SK-N-SH (cell line): ENCODE measurements around the gene ELOVL6. TPM values are rescaled to one million over a fixed set of nuclear protein-coding genes. Genes with fewer than 3 reads are reported as not detected.

Experiments
- CTCF ChIA-PET: fragments of 300-600, 350-600 bp; formaldehyde crosslinking; extraction: SDS; loops from one replicate; lab custom pipeline; 2021; lab: Yijun Ruan, JAX
- POLR2A ChIA-PET: fragments of 350-600 bp; sonication (Branson Sonifier 250); formaldehyde crosslinking; extraction: SDS; loops from one replicate; lab custom pipeline; 2020; ENCODE audit warnings: antibody characterized with exemption, inconsistent platforms; lab: Yijun Ruan, JAX
- DNase-seq: peaks from one replicate; pipeline ENCODE4 v3.0.0; 2012
- H2AFZ ChIP-seq: fragments of 200-600 bp; sonication (generic); 2 replicates; pipeline ENCODE4 v1.8.1; 2016; ENCODE audit warnings: antibody characterized with exemption, mild to moderate bottlenecking, low read depth
- H3F3A ChIP-seq: fragments of 200-600 bp; sonication (generic); replicated peaks from 2 replicates; pipeline ENCODE3; 2016; ENCODE audit warnings: antibody characterized with exemption, mild to moderate bottlenecking; ENCODE audit not compliant: insufficient read depth
- H3K27ac ChIP-seq, 2 experiments: fragments of 200-500 bp in 1 of 2; fragments of 200-600 bp in 1 of 2; sonication (Bioruptor generic) in 1 of 2; sonication (generic), shearing (Covaris generic) in 1 of 2; 2 replicates each; pipeline versions ENCODE4 v1.5.1 to v1.6.1; 2014 to 2016; ENCODE audit warnings: low read depth in 2 of 2, inconsistent platforms in 1 of 2, low read length in 1 of 2, mild to moderate bottlenecking in 1 of 2, mixed read lengths in 1 of 2
- H3K27me3 ChIP-seq: fragments of 200-600 bp; sonication (generic), shearing (Covaris generic); 2 replicates; pipeline ENCODE4 v1.6.1; 2016; ENCODE audit warnings: mixed run types; ENCODE audit not compliant: insufficient read depth
- H3K36me3 ChIP-seq, 2 experiments: fragments of 200-500 bp in 1 of 2; fragments of 200-600 bp in 1 of 2; sonication (Bioruptor generic) in 1 of 2; sonication (generic) in 1 of 2; replicated peaks in 1 of 2; 2 replicates each; pipeline versions ENCODE3 to v1.5.1; 2014 to 2016; ENCODE audit warnings: low read length in 1 of 2, mild to moderate bottlenecking in 1 of 2; ENCODE audit not compliant: insufficient read depth in 2 of 2, control insufficient read depth in 1 of 2
- H3K4me1 ChIP-seq, 2 experiments: fragments of 200-500 bp in 1 of 2; fragments of 200-600 bp in 1 of 2; sonication (Bioruptor generic) in 1 of 2; sonication (generic), shearing (Covaris generic) in 1 of 2; 2 replicates each; pipeline versions ENCODE4 v1.5.1 to v1.6.1; 2014 to 2016; ENCODE audit warnings: low read depth in 1 of 2, low read length in 1 of 2, mixed run types in 1 of 2; ENCODE audit not compliant: insufficient read depth in 2 of 2, control insufficient read depth in 1 of 2
- H3K4me2 ChIP-seq: fragments of 200-600 bp; sonication (generic), shearing (Covaris generic); 2 replicates; pipeline ENCODE4 v1.6.1; 2017; ENCODE audit warnings: mixed run types
- H3K4me3 ChIP-seq, 2 experiments: fragments of 200-500 bp in 1 of 2; fragments of 200-600 bp in 1 of 2; sonication (Bioruptor generic) in 1 of 2; sonication (generic), shearing (Covaris generic) in 1 of 2; 2 replicates each; pipeline versions ENCODE4 v1.5.1 to v1.8.1; 2014 to 2016; ENCODE audit warnings: low read depth in 2 of 2, inconsistent platforms in 1 of 2, low read length in 1 of 2, mild to moderate bottlenecking in 1 of 2, mixed read lengths in 1 of 2, moderate library complexity in 1 of 2
- H3K79me2 ChIP-seq: fragments of 200-600 bp; sonication (generic); 2 replicates; pipeline ENCODE4 v1.8.1; 2017; ENCODE audit warnings: mild to moderate bottlenecking; ENCODE audit not compliant: insufficient read depth
- H3K9ac ChIP-seq: fragments of 200-600 bp; sonication (generic); 2 replicates; pipeline ENCODE4 v1.6.1; 2017; ENCODE audit warnings: mixed run types
- H3K9me2 ChIP-seq: fragments of 200-600 bp; sonication (generic); 2 replicates; pipeline ENCODE4 v1.6.1; 2017; ENCODE audit warnings: mixed run types
- H3K9me3 ChIP-seq: fragments of 200-600 bp; sonication (generic); 2 replicates; pipeline ENCODE4 v1.6.1; 2017; ENCODE audit warnings: mixed run types, mild to moderate bottlenecking, moderate library complexity
- H4K20me1 ChIP-seq: fragments of 200-600 bp; sonication (generic); 2 replicates; pipeline ENCODE4 v1.6.1; 2017; ENCODE audit warnings: mild to moderate bottlenecking, mixed run types; ENCODE audit not compliant: insufficient read depth
- GABPA ChIP-seq: IDR thresholded peaks from 2 replicates; pipeline ENCODE4 v1.4.0; 2012; ENCODE audit warnings: low read depth, mild to moderate bottlenecking
- GATA2 ChIP-seq: sonication (generic); formaldehyde crosslinking; IDR thresholded peaks from 2 replicates; pipeline ENCODE4 v1.5.0; 2020; ENCODE audit warnings: mild to moderate bottlenecking, missing genetic modification reagents
- IRF3 ChIP-seq: fragments of 150-350 bp; IDR thresholded peaks from 2 replicates; pipeline ENCODE4 v1.6.1; 2016; ENCODE audit warnings: mild to moderate bottlenecking, low read depth, low read length
- MAX ChIP-seq: IDR thresholded peaks from 2 replicates; pipeline ENCODE4 v1.4.0; 2012; ENCODE audit warnings: low read depth
- MEF2A ChIP-seq: IDR thresholded peaks from 2 replicates; pipeline ENCODE4 v1.4.0; 2012; ENCODE audit warnings: low read depth, borderline replicate concordance
- MXI1 ChIP-seq: IDR thresholded peaks from 2 replicates; pipeline ENCODE4 v1.6.1; 2012; ENCODE audit warnings: mild to moderate bottlenecking, low read depth, low read length, improper control_type of control experiment
- NFIC ChIP-seq: IDR thresholded peaks from 2 replicates; pipeline ENCODE4 v1.4.0; 2012; ENCODE audit warnings: borderline replicate concordance
- RFX5 ChIP-seq: IDR thresholded peaks from 2 replicates; pipeline ENCODE4 v1.6.1; 2012; ENCODE audit warnings: mild to moderate bottlenecking, improper control_type of control experiment, low read length
- SIN3A ChIP-seq: IDR thresholded peaks from 2 replicates; pipeline ENCODE4 v1.6.1; 2012; ENCODE audit warnings: low read depth, mild to moderate bottlenecking, low read length, moderate library complexity, borderline replicate concordance
- TAF1 ChIP-seq: IDR thresholded peaks from 2 replicates; pipeline ENCODE4 v1.6.1; 2012; ENCODE audit warnings: low read depth, mild to moderate bottlenecking, low read length, moderate library complexity, borderline replicate concordance
- TEAD4 ChIP-seq: IDR thresholded peaks from 2 replicates; pipeline ENCODE4 v1.4.0; 2012; ENCODE audit warnings: mild to moderate bottlenecking, borderline replicate concordance; ENCODE audit not compliant: insufficient read depth
- YY1 ChIP-seq: IDR thresholded peaks from 2 replicates; pipeline ENCODE4 v1.4.0; 2012; ENCODE audit warnings: low read depth, mild to moderate bottlenecking
- ZBTB33 ChIP-seq: IDR thresholded peaks from 2 replicates; pipeline ENCODE4 v1.4.0; 2012; ENCODE audit warnings: low read depth, borderline replicate concordance
- WGBS: methylation state at CpG from one replicate; pipeline ENCODE4 v1.1.6; 2017; ENCODE audit warnings: low lambda C conversion rate; 5-methylcytosine and 5-hydroxymethylcytosine counted together
- polyA plus RNA-seq, 3 experiments: library from polyadenylated mRNA; depleted of rRNA; stranded (reverse); fragments of >200 nt; gene quantifications; 2 replicates each; pipeline ENCODE4 v1.2.3, GENCODE V29; 2012
- TF ChIP-seq, protein P1 (sequence below): IDR thresholded peaks from 2 replicates; pipeline ENCODE4 v1.4.0; 2012; ENCODE audit warnings: low read depth, borderline replicate concordance
- TF ChIP-seq, protein P2 (sequence below): IDR thresholded peaks from 2 replicates; pipeline ENCODE4; 2012
- TF ChIP-seq, protein P3 (sequence below): fragments of 150-350 bp; IDR thresholded peaks from 2 replicates; pipeline ENCODE4 v1.6.1; 2017; ENCODE audit warnings: antibody characterized with exemption, low read length, low read depth, borderline replicate concordance

The ELOVL6 gene
- polyA plus RNA-seq, 1 of the 3 experiments (the other 2 are of a cell fraction), result 9.0 TPM

GRCh38 chr4:110231869-110232268 is 33.5 kb upstream of the ELOVL6 start:
- DNase-seq, result no peak
- no peaks in the 10 kb centered on the region for H4K20me1 ChIP-seq
- no peaks in the 10 kb centered on the region for H3K27me3 ChIP-seq
- H3K4me2 ChIP-seq, result no peak overlapping the region
- WGBS, result 60% methylated on average over 4 of the region's 4 CpGs
- H3F3A ChIP-seq, result peaks cover 2% of the 10 kb centered on the region
- H3K9ac ChIP-seq, result no peak overlapping the region
- no peaks in the 10 kb centered on the region for H3K9me2 ChIP-seq
- H2AFZ ChIP-seq, result no peak overlapping the region
- no peaks in the 10 kb centered on the region for H3K36me3 ChIP-seq
- no peaks in the 10 kb centered on the region for H3K4me1 ChIP-seq
- no peak overlapping the region for H3K27ac ChIP-seq
- no peaks in the 10 kb centered on the region for H3K79me2 ChIP-seq
- POLR2A ChIA-PET, result no interaction called here
- no peak for TF ChIP-seq MEF2A
- H3K9me3 ChIP-seq, result no peaks in the 10 kb centered on the region
- CTCF ChIA-PET, result no interaction called here
- no peak overlapping the region for H3K4me3 ChIP-seq

DNA sequence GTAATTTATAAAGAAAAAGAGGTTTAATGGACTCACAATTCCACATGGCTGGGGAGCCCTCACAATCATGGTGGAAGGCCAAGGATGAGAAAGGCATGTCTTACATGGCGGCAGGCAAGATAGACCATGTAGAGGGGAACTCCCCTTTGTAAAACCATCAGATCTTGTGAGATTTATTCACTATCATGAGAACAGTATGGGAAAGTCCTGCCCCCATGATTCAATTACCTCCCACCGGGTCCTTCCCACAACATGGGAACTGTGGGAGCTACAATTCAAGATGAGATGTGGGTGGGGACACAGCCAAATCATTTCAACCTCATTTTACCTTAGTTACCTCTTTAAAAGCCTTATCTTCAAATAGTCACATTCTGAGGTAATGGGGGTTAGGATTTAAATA is 30.9 kb upstream of the ELOVL6 start:
- no peak for DNase-seq
- Histone ChIP-seq H3K9me3 (no peaks in the 10 kb centered on the region), H4K20me1 (no peaks in the 10 kb centered on the region), H3K27me3 (no peaks in the 10 kb centered on the region), H3K4me3 (no peak overlapping the region), H3K79me2 (no peaks in the 10 kb centered on the region), H2AFZ (no peak overlapping the region), H3F3A (peaks cover 2% of the 10 kb centered on the region), H3K4me1 (no peaks in the 10 kb centered on the region), H3K27ac (no peak overlapping the region), H3K36me3 (no peaks in the 10 kb centered on the region), H3K4me2 (no peak overlapping the region), H3K9me2 (no peaks in the 10 kb centered on the region), H3K9ac (no peak overlapping the region)
- ChIA-PET CTCF (no interaction called here), POLR2A (no interaction called here)
- 53% methylated on average over 2 of the region's 2 CpGs for WGBS
- TF ChIP-seq GATA2 (CRISPR knock-in tag), result no peak
- no peak for TF ChIP-seq MEF2A
- no peak for TF ChIP-seq YY1
- no peak for TF ChIP-seq IRF3
- TF ChIP-seq MXI1, result no peak

DNA sequence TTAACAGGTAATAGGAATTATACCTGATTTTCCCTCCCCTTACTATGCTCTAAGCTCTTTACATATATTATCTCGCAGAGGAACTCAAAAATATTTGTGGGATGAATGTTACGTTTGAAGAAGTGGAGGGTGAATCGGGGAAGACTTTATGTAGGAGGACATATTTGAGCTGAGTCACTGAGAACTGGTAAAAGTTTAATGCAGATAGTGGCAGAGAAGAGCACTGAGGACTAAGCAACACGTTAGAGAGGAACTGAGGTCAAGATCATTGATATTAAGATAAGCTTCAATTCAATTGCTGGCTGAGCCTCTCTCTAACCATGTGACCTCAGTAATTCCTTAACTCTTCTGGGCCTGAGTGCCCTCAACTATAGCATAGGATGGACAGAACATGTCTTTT is 26.4 kb upstream of the ELOVL6 start:
- Histone ChIP-seq H3K79me2 (no peaks in the 10 kb centered on the region), H3K27me3 (no peaks in the 10 kb centered on the region), H2AFZ (no peak overlapping the region), H3K9me3 (no peaks in the 10 kb centered on the region), H3F3A (no peaks in the 10 kb centered on the region), H3K9me2 (no peaks in the 10 kb centered on the region), H3K4me1 (no peaks in the 10 kb centered on the region), H3K36me3 (no peaks in the 10 kb centered on the region), H3K9ac (no peak overlapping the region), H4K20me1 (no peaks in the 10 kb centered on the region), H3K27ac (no peak overlapping the region), H3K4me3 (no peak overlapping the region), H3K4me2 (no peak overlapping the region)
- ChIA-PET POLR2A (no interaction called here), CTCF (interaction anchor here (0.6 to 1.8 kb wide), 2 partner anchors 199 to 219 kb away, joined by 3 to 5 read pairs; no protein-coding TSS in a partner anchor)
- WGBS, result 22% methylated on average over 4 of the region's 4 CpGs
- DNase-seq, result no peak
- no peak for TF ChIP-seq RFX5
- TF ChIP-seq TEAD4, result no peak
- TF ChIP-seq GABPA, result no peak
- TF ChIP-seq, protein P1, sequence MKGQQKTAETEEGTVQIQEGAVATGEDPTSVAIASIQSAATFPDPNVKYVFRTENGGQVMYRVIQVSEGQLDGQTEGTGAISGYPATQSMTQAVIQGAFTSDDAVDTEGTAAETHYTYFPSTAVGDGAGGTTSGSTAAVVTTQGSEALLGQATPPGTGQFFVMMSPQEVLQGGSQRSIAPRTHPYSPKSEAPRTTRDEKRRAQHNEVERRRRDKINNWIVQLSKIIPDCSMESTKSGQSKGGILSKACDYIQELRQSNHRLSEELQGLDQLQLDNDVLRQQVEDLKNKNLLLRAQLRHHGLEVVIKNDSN, result no peak
- TF ChIP-seq, protein P2, sequence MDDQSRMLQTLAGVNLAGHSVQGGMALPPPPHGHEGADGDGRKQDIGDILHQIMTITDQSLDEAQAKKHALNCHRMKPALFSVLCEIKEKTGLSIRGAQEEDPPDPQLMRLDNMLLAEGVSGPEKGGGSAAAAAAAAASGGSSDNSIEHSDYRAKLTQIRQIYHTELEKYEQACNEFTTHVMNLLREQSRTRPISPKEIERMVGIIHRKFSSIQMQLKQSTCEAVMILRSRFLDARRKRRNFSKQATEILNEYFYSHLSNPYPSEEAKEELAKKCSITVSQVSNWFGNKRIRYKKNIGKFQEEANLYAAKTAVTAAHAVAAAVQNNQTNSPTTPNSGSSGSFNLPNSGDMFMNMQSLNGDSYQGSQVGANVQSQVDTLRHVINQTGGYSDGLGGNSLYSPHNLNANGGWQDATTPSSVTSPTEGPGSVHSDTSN, result no peak
- TF ChIP-seq TAF1, result no peak
- TF ChIP-seq GATA2 (CRISPR knock-in tag), result no peak
- no peak for TF ChIP-seq NFIC
- TF ChIP-seq, protein P3, sequence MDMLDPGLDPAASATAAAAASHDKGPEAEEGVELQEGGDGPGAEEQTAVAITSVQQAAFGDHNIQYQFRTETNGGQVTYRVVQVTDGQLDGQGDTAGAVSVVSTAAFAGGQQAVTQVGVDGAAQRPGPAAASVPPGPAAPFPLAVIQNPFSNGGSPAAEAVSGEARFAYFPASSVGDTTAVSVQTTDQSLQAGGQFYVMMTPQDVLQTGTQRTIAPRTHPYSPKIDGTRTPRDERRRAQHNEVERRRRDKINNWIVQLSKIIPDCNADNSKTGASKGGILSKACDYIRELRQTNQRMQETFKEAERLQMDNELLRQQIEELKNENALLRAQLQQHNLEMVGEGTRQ, result no peak
- TF ChIP-seq ZBTB33, result no peak
- TF ChIP-seq MAX, result no peak
- no peak for TF ChIP-seq YY1
- TF ChIP-seq SIN3A, result no peak
